Endothelial cell of umbilical vein (primary cell): Measurements from ENCODE around the gene CLDND2. TPM values are rescaled to one million over a fixed set of nuclear protein-coding genes. Genes with fewer than 3 reads are reported as not detected.

Source experiments
- Bru-seq: library from RNA; stranded (reverse); fragments of 400-500 nt; gene quantifications from one replicate; lab custom pipeline; 2021; lab: Mats Ljungman, UMichigan
- BruChase-seq, 2 experiments: library from RNA; stranded (reverse); fragments of 400-500 nt; gene quantifications; one replicate each; lab custom pipeline; 2021; lab: Mats Ljungman, UMichigan
- BruUV-seq: library from RNA; stranded (reverse); fragments of 400-500 nt; replicated peaks from 2 replicates; lab custom pipeline; 2021; lab: Mats Ljungman, UMichigan
- CTCF ChIA-PET: fragments of 300-600, 350-600 bp; sonication (Branson Sonifier 250); formaldehyde crosslinking; loops from one replicate; lab custom pipeline; 2021; ENCODE audit warnings: antibody characterized with exemption, inconsistent platforms; lab: Charles Lee
- POLR2A ChIA-PET: fragments of 300-600, 350-600 bp; sonication (Branson Sonifier 250); formaldehyde crosslinking; loops from one replicate; lab custom pipeline; 2021; ENCODE audit warnings: antibody characterized with exemption, inconsistent platforms; lab: Charles Lee
- DNase-seq: peaks from one replicate; pipeline ENCODE4 v3.0.0-alpha.2; 2011; ENCODE audit warnings: low read depth, low spot score
- FAIRE-seq: peaks from 2 replicates; lab custom pipeline; 2011; peaks lifted over from hg19 to GRCh38; lab: Jason Lieb, UNC
- H2AFZ ChIP-seq: 2 replicates; pipeline ENCODE4 v1.6.0; 2012; ENCODE audit warnings: low read depth, low read length, control low read depth, inconsistent platforms
- H3K27ac ChIP-seq: 2 replicates; pipeline ENCODE4 v1.5.1; 2011; ENCODE audit warnings: low read depth, mild to moderate bottlenecking, control low read depth, low read length, moderate library complexity; ENCODE audit not compliant: insufficient read depth
- H3K27me3 ChIP-seq, 2 experiments: 2 replicates each; pipeline versions ENCODE4 v1.6.0 to v1.6.1; 2011; ENCODE audit warnings: low read length in 2 of 2, mixed read lengths in 1 of 2; ENCODE audit not compliant: control insufficient read depth in 2 of 2, insufficient read depth in 2 of 2
- H3K36me3 ChIP-seq, 2 experiments: 2 replicates in 1 of 2; 3 replicates in 1 of 2; pipeline ENCODE4 v1.5.1; 2011; ENCODE audit warnings: low read length in 2 of 2, mild to moderate bottlenecking in 1 of 2, moderate library complexity in 1 of 2; ENCODE audit not compliant: control insufficient read depth in 2 of 2, insufficient read depth in 2 of 2; ENCODE audit errors: extremely low read depth in 1 of 2
- H3K4me1 ChIP-seq: 3 replicates; pipeline ENCODE4 v1.5.1; 2011; ENCODE audit warnings: mild to moderate bottlenecking, low read length; ENCODE audit not compliant: control insufficient read depth, insufficient read depth; ENCODE audit errors: extremely low read depth
- H3K4me2 ChIP-seq: 2 replicates; pipeline ENCODE4 v1.6.1; 2011; ENCODE audit warnings: low read length, control low read depth, mixed read lengths; ENCODE audit not compliant: insufficient read depth
- H3K4me3 ChIP-seq, 3 experiments: fragments of 200-600 bp in 1 of 3; sonication (generic), shearing (Covaris generic) in 1 of 3; replicated peaks in 1 of 3; 2 replicates each; pipeline ENCODE4 v1.5.1; 2011 to 2016; ENCODE audit warnings: control low read depth in 3 of 3, low read length in 3 of 3, mild to moderate bottlenecking in 2 of 3, inconsistent platforms in 1 of 3, low read depth in 1 of 3, moderate library complexity in 1 of 3; ENCODE audit not compliant: insufficient read depth in 1 of 3
- H3K79me2 ChIP-seq: 2 replicates; pipeline ENCODE4 v1.6.0; 2012; ENCODE audit warnings: low read length, inconsistent platforms; ENCODE audit not compliant: control insufficient read depth, insufficient read depth
- H3K9ac ChIP-seq: replicated peaks from 2 replicates; pipeline ENCODE3; 2011; ENCODE audit warnings: low read length, control low read depth; ENCODE audit not compliant: insufficient read depth; ENCODE audit errors: extremely low read depth
- H3K9me1 ChIP-seq: replicated peaks from 3 replicates; pipeline ENCODE4 v1.6.0; 2011; ENCODE audit warnings: mild to moderate bottlenecking, low read length; ENCODE audit not compliant: control insufficient read depth, insufficient read depth; ENCODE audit errors: extremely low read depth
- H3K9me3 ChIP-seq: replicated peaks from 2 replicates; pipeline ENCODE4 v1.5.1; 2012; ENCODE audit warnings: low read length, inconsistent platforms; ENCODE audit not compliant: control insufficient read depth, insufficient read depth
- H4K20me1 ChIP-seq: replicated peaks from 2 replicates; pipeline ENCODE3; 2011; ENCODE audit warnings: mild to moderate bottlenecking, low read length; ENCODE audit not compliant: control insufficient read depth, insufficient read depth; ENCODE audit errors: extremely low read depth
- CTCF ChIP-seq, 2 donors: IDR thresholded peaks; 1 replicate in 1 of 2; 2 replicates in 1 of 2; pipeline ENCODE4 v1.5.1; 2011; ENCODE audit warnings: low read length in 2 of 2, mild to moderate bottlenecking in 2 of 2, moderate library complexity in 2 of 2, control low read depth in 1 of 2, inconsistent platforms in 1 of 2, low read depth in 1 of 2; ENCODE audit not compliant: insufficient read depth in 1 of 2; ENCODE audit errors: extremely low read depth in 1 of 2
- EZH2 ChIP-seq: IDR thresholded peaks from 2 replicates; pipeline ENCODE4 v1.6.1; 2012; ENCODE audit warnings: borderline replicate concordance, low read depth, mild to moderate bottlenecking, moderate library complexity, low read length, inconsistent platforms; ENCODE audit not compliant: severe bottlenecking
- FOS ChIP-seq: IDR thresholded peaks from 2 replicates; pipeline ENCODE4 v1.6.1; 2011; ENCODE audit warnings: mild to moderate bottlenecking, low read length, moderate library complexity, borderline replicate concordance; ENCODE audit not compliant: insufficient read depth
- GATA2 ChIP-seq: IDR thresholded peaks from 2 replicates; pipeline ENCODE4 v1.7.0; 2011; ENCODE audit warnings: low read depth, mild to moderate bottlenecking, moderate library complexity, mixed read lengths, low read length; ENCODE audit not compliant: insufficient read length, insufficient read depth
- JUN ChIP-seq: IDR thresholded peaks from 2 replicates; pipeline ENCODE4 v1.6.1; 2011; ENCODE audit warnings: borderline replicate concordance, low read depth; ENCODE audit not compliant: insufficient read length, insufficient read depth
- MAX ChIP-seq: IDR thresholded peaks from 2 replicates; pipeline ENCODE4 v1.6.1; 2011; ENCODE audit not compliant: insufficient read depth, insufficient read length
- MYC ChIP-seq: IDR thresholded peaks from one replicate; pipeline ENCODE4 v1.6.1; 2011; ENCODE audit warnings: mild to moderate bottlenecking, low read depth, low read length
- POLR2A ChIP-seq: IDR thresholded peaks from 2 replicates; pipeline ENCODE4 v1.6.1; 2012; ENCODE audit warnings: low read depth, mild to moderate bottlenecking, control low read depth, low read length
- POLR2AphosphoS5 ChIP-seq: IDR thresholded peaks from 2 replicates; pipeline ENCODE4 v1.6.1; 2012; ENCODE audit warnings: low read depth, mild to moderate bottlenecking, control low read depth, low read length, moderate library complexity; ENCODE audit not compliant: insufficient read depth
- dilution Hi-C: fragments of 300-500 bp; cut with MboI; formaldehyde crosslinking; loops from one replicate; pipeline ENCODE4 v1.15.0; 2019; ENCODE audit warnings: low sequenced_read_pairs; ENCODE audit not compliant: extremely low pct_ligation_motif_present
- intact Hi-C: fragments of 100-400 bp; cut with micrococcal nuclease; formaldehyde crosslinking; loops from one replicate; pipeline ENCODE4 v1.10.0; 2022
- long read RNA-seq: library from polyadenylated mRNA; stranded (forward); transcript quantifications from one replicate; pipeline ENCODE4 v2.0.0, GENCODE V29; 2021
- polyA minus RNA-seq, 3 experiments: library from RNA; depleted of rRNA, polyadenylated mRNA; stranded (reverse); fragments of >200 nt; gene quantifications; 1 replicate in 1 of 3; 2 replicates in 2 of 3; pipeline ENCODE4 v1.2.3, GENCODE V29; 2011
- polyA plus RNA-seq, 4 experiments: library from polyadenylated mRNA; depleted of rRNA in 3 of 4; stranded (reverse) in 3 of 4; unstranded in 1 of 4; fragments of >200 nt; gene quantifications; 2 replicates each; pipeline versions ENCODE4 v1.2.1 to v1.2.3, GENCODE V29; 2011 to 2012; ENCODE audit warnings: missing spikeins in 1 of 4
- total RNA-seq: library from RNA; stranded (reverse); gene quantifications from 2 replicates; pipeline ENCODE4 v1.2.3, GENCODE V29; 2021

The CLDND2 gene
- total RNA-seq (0.97 TPM in 1 of 2 replicates, not detected in the other), polyA plus RNA-seq (not detected in 2 replicates), polyA minus RNA-seq (not detected in 2 replicates), Bru-seq, nascent RNA (percentile 23 among the genes with signal in this experiment), BruChase-seq, experiment 1, labeled RNA remaining after a 6-hour chase (percentile 30 among the genes with signal in this experiment), BruChase-seq, experiment 2, labeled RNA remaining after a 2-hour chase (percentile 29 among the genes with signal in this experiment)
- not detected in 2 replicates for polyA plus RNA-seq (2011; cell fraction: cytosol; rRNA removed)
- not detected in 2 replicates for polyA plus RNA-seq (2011; cell fraction: nucleus; rRNA removed)
- 0.80 TPM in 1 of 2 replicates, not detected in the other for polyA plus RNA-seq (2012)
- polyA minus RNA-seq (2011; cell fraction: cytosol; rRNA and poly(A)+ RNA removed) = not detected
- polyA minus RNA-seq (2011; cell fraction: nucleus; rRNA and poly(A)+ RNA removed) = not detected in 2 replicates
- long read RNA-seq, partial matches to known transcripts = 1 of 5 reads
- long read RNA-seq, other reads (novel, unspliced or antisense) = 4 of 5 reads

- TF ChIP-seq POLR2AphosphoS5 (no peak), CTCF (IDR thresholded peaks at IDR 0.05; ENCODE audit: extremely low read depth in 1 of 2, insufficient read depth in 1 of 2, low read depth in 1 of 2, low read length in 2 of 2) (no peak), MAX (no peak), POLR2A (no peak), EZH2 (no peak), FOS (no peak), JUN (no peak), GATA2 (no peak), MYC (no peak)
- dilution Hi-C loops = no loop called here
- no TSS peak for BruUV-seq
- DNase-seq = no peak
- Histone ChIP-seq H3K36me3 (no peaks in the 10 kb centered on the region), H2AFZ (peak within 1 kb of the TSS; percentile 64), H3K4me3 (peak within 1 kb of the TSS; percentile 6 to 53 (median 50)), H3K27ac (peak within 1 kb of the TSS; percentile 19), H4K20me1 (no peaks in the 10 kb centered on the region), H3K27me3 (no peaks in the 10 kb centered on the region), H3K9me3 (no peaks in the 10 kb centered on the region), H3K9ac (peak within 1 kb of the TSS; percentile 28), H3K9me1 (no peaks in the 10 kb centered on the region), H3K79me2 (peaks cover 5% of the 10 kb centered on the region), H3K4me1 (peaks cover 11% of the 10 kb centered on the region), H3K4me2 (peak within 1 kb of the TSS; percentile 59)
- FAIRE-seq = no peak
- ChIA-PET CTCF (interaction anchor here (0.7 to 1.8 kb wide), 2 partner anchors 13 to 29 kb away, joined by 3 to 23 read pairs; no protein-coding TSS in a partner anchor), POLR2A (interaction anchor here (1.7 kb wide), 1 partner anchor 29 kb away, joined by 8 read pairs; no protein-coding TSS in a partner anchor)
- intact Hi-C loops = loop anchor here (5.0 kb wide), 1 partner anchor 41 kb away; no protein-coding TSS in a partner anchor
Observed at GRCh38 chr19:51368366-51369282, at the start of gene CLDND2. Gene CLDND2 (minus strand): TSS chr19:51369003. CDS start chr19:51368577, 426 bp downstream.
